Fibroblast of villous mesenchyme (primary cell): ENCODE data around the gene PRDX1. TPM values are rescaled to one million over a fixed set of nuclear protein-coding genes. Genes with fewer than 3 reads are reported as not detected.

Experiments used
- DNase-seq: peaks from one replicate; pipeline ENCODE4 v3.0.0-alpha.2; 2010; ENCODE audit warnings: low read depth
- H3K4me3 ChIP-seq: 2 replicates; pipeline ENCODE4 v1.5.1; 2011; ENCODE audit warnings: low read depth, mild to moderate bottlenecking, low read length
- CTCF ChIP-seq: IDR thresholded peaks from 2 replicates; pipeline ENCODE4 v1.5.1; 2012; ENCODE audit warnings: low read depth, mild to moderate bottlenecking, low read length; ENCODE audit not compliant: insufficient read depth
- total RNA-seq: library from RNA; depleted of rRNA; stranded (reverse); fragments of >200 nt; gene quantifications from 2 replicates; pipeline ENCODE4 v1.2.3, GENCODE V29; 2012

The PRDX1 gene
- total RNA-seq, 1 donor: 523 TPM

DNA sequence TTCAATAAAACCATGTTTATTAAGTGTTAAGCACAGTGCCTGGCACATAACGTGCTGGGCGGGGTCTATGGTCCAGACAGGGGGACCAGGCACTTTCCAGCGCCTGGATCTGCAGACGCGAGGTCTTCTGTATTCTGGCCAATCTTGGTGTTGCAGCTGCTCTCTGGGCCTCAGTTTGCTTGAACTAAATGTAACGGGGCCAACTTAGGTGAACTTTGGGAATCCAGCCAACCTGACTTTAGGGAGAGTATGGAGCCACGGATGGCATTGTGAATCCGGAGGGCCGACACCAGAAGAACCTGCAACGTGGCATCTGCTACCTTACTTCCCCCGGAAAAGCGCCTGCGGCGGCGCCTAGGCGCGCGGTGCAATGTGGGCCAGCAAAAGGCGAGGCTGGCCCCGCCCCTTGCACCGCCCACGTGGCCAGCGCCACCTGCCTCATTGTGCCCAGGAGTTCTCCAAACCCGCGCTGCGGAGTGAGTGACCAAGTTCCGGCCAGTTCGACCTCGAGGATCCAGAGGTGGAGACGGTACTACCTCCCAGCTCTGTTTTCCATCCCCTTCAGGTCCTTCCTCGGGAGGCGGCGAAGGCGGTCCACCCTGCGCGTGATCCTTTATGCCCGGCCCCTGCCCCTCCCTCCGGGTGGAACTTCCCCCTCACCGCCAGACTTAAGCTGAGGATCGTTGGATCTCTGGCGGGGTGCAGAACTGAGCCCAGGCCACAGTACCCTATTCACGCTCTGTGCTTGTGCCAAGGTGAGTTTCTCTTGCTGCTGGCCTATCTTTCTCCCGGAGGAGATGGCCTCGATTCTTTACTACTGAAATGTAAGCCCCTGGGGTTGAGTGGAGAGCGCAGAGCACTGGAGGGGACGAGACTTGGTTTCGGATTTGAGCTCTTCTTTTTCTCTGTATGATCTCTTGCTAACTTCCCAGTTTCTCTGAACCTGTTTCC is 29.0 kb upstream of the PRDX1 start, which contains the start of gene AKR1A1:
Gene AKR1A1 (plus strand): TSS at position 426 of the 951 bp plus-strand sequence. CDS start 10,969 bp downstream, outside the sequence.
- DNase-seq: peak; percentile 84
- peak within 1 kb of the TSS; percentile 77 for H3K4me3 ChIP-seq
- peak; percentile 1 for TF ChIP-seq CTCF

GRCh38 chr1:45545553-45546310 is 24.0 kb upstream of the PRDX1 start:
- no peak for DNase-seq
- no peak for TF ChIP-seq CTCF
- no peak overlapping the region for H3K4me3 ChIP-seq

DNA sequence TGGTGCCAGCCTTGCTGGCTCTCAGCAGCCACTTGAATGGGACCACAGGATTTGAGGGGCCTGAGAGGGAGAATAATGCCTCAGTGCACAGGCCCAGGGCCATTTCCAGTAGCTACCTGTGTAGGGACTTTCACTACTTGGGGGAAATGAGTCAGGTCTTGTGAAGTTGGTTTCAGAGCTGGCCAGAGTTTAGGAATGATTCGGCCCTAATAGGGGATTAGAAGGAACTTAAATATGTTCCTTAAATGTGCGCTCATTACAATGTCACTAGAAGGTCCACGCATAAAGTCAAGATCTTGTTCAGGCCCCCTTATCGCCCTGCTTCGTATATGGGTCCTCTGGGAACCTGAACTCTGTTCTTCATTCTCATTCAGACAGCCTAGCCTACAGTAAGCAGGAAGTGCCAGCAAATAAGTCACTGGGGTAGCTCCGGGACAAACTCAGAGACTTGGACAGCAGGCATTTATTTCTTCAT is 23.4 kb upstream of the PRDX1 start:
- no peak for TF ChIP-seq CTCF

DNA sequence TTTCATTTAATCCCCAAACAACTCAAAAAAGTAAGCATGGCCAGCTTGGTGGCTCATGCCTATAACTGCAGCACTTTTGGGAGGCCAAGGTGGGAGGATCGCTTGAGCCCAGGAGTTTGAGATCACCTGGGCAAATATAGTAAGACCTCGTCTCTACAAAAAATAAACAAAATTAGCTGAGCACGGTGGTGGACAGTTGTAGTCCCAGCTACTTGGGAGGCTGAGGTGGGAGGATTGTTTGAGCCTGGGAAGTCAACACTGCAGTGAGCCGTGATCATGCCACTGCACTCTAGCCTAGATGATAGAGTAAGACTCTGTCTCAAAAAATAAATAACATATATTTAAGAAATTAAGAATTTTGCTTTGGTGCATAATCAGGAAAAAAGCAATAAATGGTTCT is 22.8 kb upstream of the PRDX1 start:
- DNase-seq: no peak
- no peak for TF ChIP-seq CTCF
- no peak overlapping the region for H3K4me3 ChIP-seq

More for the DNA sequence above, 23.4 kb upstream of the PRDX1 start:
- DNase-seq: no peak
- no peak overlapping the region for H3K4me3 ChIP-seq

DNA sequence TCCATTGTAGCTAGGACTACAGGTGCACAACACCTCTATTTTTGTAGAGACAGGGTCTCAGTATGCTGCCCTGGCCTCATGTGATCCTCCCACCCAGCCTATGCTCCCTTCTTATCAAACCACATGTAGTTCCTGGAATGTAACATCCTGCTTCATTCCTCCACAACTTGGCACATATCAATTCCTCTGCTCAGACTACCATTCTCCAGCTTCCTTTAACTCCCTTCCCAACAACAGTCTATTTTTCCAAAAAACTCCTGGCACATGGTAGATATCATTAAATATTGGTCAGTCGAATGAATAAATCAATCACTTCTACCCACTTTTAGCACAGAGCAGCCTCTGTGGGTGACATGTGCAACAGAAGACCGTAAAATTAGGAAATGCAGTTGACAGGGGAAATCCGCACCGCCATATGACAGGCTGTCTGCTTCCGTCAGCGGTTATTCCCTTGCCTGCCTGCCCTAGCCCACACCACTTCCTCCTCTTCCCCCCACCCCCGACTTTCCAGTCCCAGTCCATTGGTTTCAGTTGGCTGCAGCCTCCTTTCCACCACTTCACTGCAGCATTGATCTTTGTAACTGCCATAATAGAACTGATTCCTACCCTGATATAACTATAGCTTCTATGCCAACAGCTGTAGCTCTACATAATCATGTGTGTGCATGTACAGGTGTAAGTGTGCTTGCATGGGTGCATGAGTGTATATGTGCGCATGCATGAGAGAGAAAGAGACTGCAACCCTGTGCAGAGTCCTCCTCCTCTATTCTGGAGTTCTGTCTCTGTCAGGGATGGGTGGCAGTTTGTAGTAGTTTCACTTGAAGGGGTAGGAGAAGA is 22.1 kb upstream of the PRDX1 start:
- TF ChIP-seq CTCF: no peak
- no peak for DNase-seq
- H3K4me3 ChIP-seq: no peak overlapping the region

GRCh38 chr1:45542591-45542990 is 20.9 kb upstream of the PRDX1 start:
- DNase-seq: no peak
- no peak for TF ChIP-seq CTCF
- H3K4me3 ChIP-seq: no peak overlapping the region
